Endothelial cell of umbilical vein (primary cell): Measurements from ENCODE around the gene GTPBP3. TPM values are rescaled to one million over a fixed set of nuclear protein-coding genes. Genes with fewer than 3 reads are reported as not detected.

ENCODE experiments used
- BruUV-seq: library from RNA; stranded (reverse); fragments of 400-500 nt; replicated peaks from 2 replicates; lab custom pipeline; 2021; lab: Mats Ljungman, UMichigan
- CTCF ChIA-PET: fragments of 300-600, 350-600 bp; sonication (Branson Sonifier 250); formaldehyde crosslinking; loops from one replicate; lab custom pipeline; 2021; ENCODE audit warnings: antibody characterized with exemption, inconsistent platforms; lab: Charles Lee
- POLR2A ChIA-PET: fragments of 300-600, 350-600 bp; sonication (Branson Sonifier 250); formaldehyde crosslinking; loops from one replicate; lab custom pipeline; 2021; ENCODE audit warnings: antibody characterized with exemption, inconsistent platforms; lab: Charles Lee
- DNase-seq: peaks from one replicate; pipeline ENCODE4 v3.0.0-alpha.2; 2011; ENCODE audit warnings: low read depth, low spot score
- FAIRE-seq: peaks from 2 replicates; lab custom pipeline; 2011; peaks lifted over from hg19 to GRCh38; lab: Jason Lieb, UNC
- H2AFZ ChIP-seq: 2 replicates; pipeline ENCODE4 v1.6.0; 2012; ENCODE audit warnings: low read depth, low read length, control low read depth, inconsistent platforms
- H3K27ac ChIP-seq: 2 replicates; pipeline ENCODE4 v1.5.1; 2011; ENCODE audit warnings: low read depth, mild to moderate bottlenecking, control low read depth, low read length, moderate library complexity; ENCODE audit not compliant: insufficient read depth
- H3K27me3 ChIP-seq, 2 experiments: 2 replicates each; pipeline versions ENCODE4 v1.6.0 to v1.6.1; 2011; ENCODE audit warnings: low read length in 2 of 2, mixed read lengths in 1 of 2; ENCODE audit not compliant: control insufficient read depth in 2 of 2, insufficient read depth in 2 of 2
- H3K36me3 ChIP-seq, 2 experiments: 2 replicates in 1 of 2; 3 replicates in 1 of 2; pipeline ENCODE4 v1.5.1; 2011; ENCODE audit warnings: low read length in 2 of 2, mild to moderate bottlenecking in 1 of 2, moderate library complexity in 1 of 2; ENCODE audit not compliant: control insufficient read depth in 2 of 2, insufficient read depth in 2 of 2; ENCODE audit errors: extremely low read depth in 1 of 2
- H3K4me1 ChIP-seq: 3 replicates; pipeline ENCODE4 v1.5.1; 2011; ENCODE audit warnings: mild to moderate bottlenecking, low read length; ENCODE audit not compliant: control insufficient read depth, insufficient read depth; ENCODE audit errors: extremely low read depth
- H3K4me2 ChIP-seq: 2 replicates; pipeline ENCODE4 v1.6.1; 2011; ENCODE audit warnings: low read length, control low read depth, mixed read lengths; ENCODE audit not compliant: insufficient read depth
- H3K4me3 ChIP-seq, 3 experiments: fragments of 200-600 bp in 1 of 3; sonication (generic), shearing (Covaris generic) in 1 of 3; replicated peaks in 1 of 3; 2 replicates each; pipeline ENCODE4 v1.5.1; 2011 to 2016; ENCODE audit warnings: control low read depth in 3 of 3, low read length in 3 of 3, mild to moderate bottlenecking in 2 of 3, inconsistent platforms in 1 of 3, low read depth in 1 of 3, moderate library complexity in 1 of 3; ENCODE audit not compliant: insufficient read depth in 1 of 3
- H3K79me2 ChIP-seq: 2 replicates; pipeline ENCODE4 v1.6.0; 2012; ENCODE audit warnings: low read length, inconsistent platforms; ENCODE audit not compliant: control insufficient read depth, insufficient read depth
- H3K9ac ChIP-seq: replicated peaks from 2 replicates; pipeline ENCODE3; 2011; ENCODE audit warnings: low read length, control low read depth; ENCODE audit not compliant: insufficient read depth; ENCODE audit errors: extremely low read depth
- H3K9me1 ChIP-seq: replicated peaks from 3 replicates; pipeline ENCODE4 v1.6.0; 2011; ENCODE audit warnings: mild to moderate bottlenecking, low read length; ENCODE audit not compliant: control insufficient read depth, insufficient read depth; ENCODE audit errors: extremely low read depth
- H3K9me3 ChIP-seq: replicated peaks from 2 replicates; pipeline ENCODE4 v1.5.1; 2012; ENCODE audit warnings: low read length, inconsistent platforms; ENCODE audit not compliant: control insufficient read depth, insufficient read depth
- H4K20me1 ChIP-seq: replicated peaks from 2 replicates; pipeline ENCODE3; 2011; ENCODE audit warnings: mild to moderate bottlenecking, low read length; ENCODE audit not compliant: control insufficient read depth, insufficient read depth; ENCODE audit errors: extremely low read depth
- CTCF ChIP-seq, 2 donors: IDR thresholded peaks; 1 replicate in 1 of 2; 2 replicates in 1 of 2; pipeline ENCODE4 v1.5.1; 2011; ENCODE audit warnings: low read length in 2 of 2, mild to moderate bottlenecking in 2 of 2, moderate library complexity in 2 of 2, control low read depth in 1 of 2, inconsistent platforms in 1 of 2, low read depth in 1 of 2; ENCODE audit not compliant: insufficient read depth in 1 of 2; ENCODE audit errors: extremely low read depth in 1 of 2
- FOS ChIP-seq: IDR thresholded peaks from 2 replicates; pipeline ENCODE4 v1.6.1; 2011; ENCODE audit warnings: mild to moderate bottlenecking, low read length, moderate library complexity, borderline replicate concordance; ENCODE audit not compliant: insufficient read depth
- GATA2 ChIP-seq: IDR thresholded peaks from 2 replicates; pipeline ENCODE4 v1.7.0; 2011; ENCODE audit warnings: low read depth, mild to moderate bottlenecking, moderate library complexity, mixed read lengths, low read length; ENCODE audit not compliant: insufficient read length, insufficient read depth
- MAX ChIP-seq: IDR thresholded peaks from 2 replicates; pipeline ENCODE4 v1.6.1; 2011; ENCODE audit not compliant: insufficient read depth, insufficient read length
- MYC ChIP-seq: IDR thresholded peaks from one replicate; pipeline ENCODE4 v1.6.1; 2011; ENCODE audit warnings: mild to moderate bottlenecking, low read depth, low read length
- POLR2AphosphoS5 ChIP-seq: IDR thresholded peaks from 2 replicates; pipeline ENCODE4 v1.6.1; 2012; ENCODE audit warnings: low read depth, mild to moderate bottlenecking, control low read depth, low read length, moderate library complexity; ENCODE audit not compliant: insufficient read depth
- dilution Hi-C: fragments of 300-500 bp; cut with MboI; formaldehyde crosslinking; loops from one replicate; pipeline ENCODE4 v1.15.0; 2019; ENCODE audit warnings: low sequenced_read_pairs; ENCODE audit not compliant: extremely low pct_ligation_motif_present
- intact Hi-C: fragments of 100-400 bp; cut with micrococcal nuclease; formaldehyde crosslinking; loops from one replicate; pipeline ENCODE4 v1.10.0; 2022
- polyA plus RNA-seq, 4 experiments: library from polyadenylated mRNA; depleted of rRNA in 3 of 4; stranded (reverse) in 3 of 4; unstranded in 1 of 4; fragments of >200 nt; gene quantifications; 2 replicates each; pipeline versions ENCODE4 v1.2.1 to v1.2.3, GENCODE V29; 2011 to 2012; ENCODE audit warnings: missing spikeins in 1 of 4
- total RNA-seq: library from RNA; stranded (reverse); gene quantifications from 2 replicates; pipeline ENCODE4 v1.2.3, GENCODE V29; 2021

GTPBP3 gene
- total and polyA plus RNA-seq, 2 donors (not counting 3 experiments of a cell fraction or from before 2014, with no cell fraction given), result 12.7 to 34.7 TPM

GRCh38 chr19:17334414-17335409, 2.6 kb upstream of the GTPBP3 start, which contains the start of gene ANO8:
Gene ANO8, minus strand, starts transcription at chr19:17334855. Its CDS starts 185 bp downstream, at chr19:17334670.
- POLR2A ChIA-PET, result no interaction called here
- intact Hi-C loops, result no loop called here

More at GRCh38 chr19:17334414-17335409, 2.6 kb upstream of the GTPBP3 start, which contains the start of gene ANO8:
- FAIRE-seq (peak; percentile 95), DNase-seq (peak; percentile 96)
- dilution Hi-C loops, result no loop called here
- Histone ChIP-seq H3K4me2 (peak within 1 kb of the TSS; percentile 78), H3K4me1 (peaks cover 14% of the 10 kb centered on the region), H3K36me3 (no peaks in the 10 kb centered on the region), H3K4me3 (peak within 1 kb of the TSS; percentile 30 to 55 (median 46)), H2AFZ (peak within 1 kb of the TSS; percentile 91), H3K79me2 (peaks cover 4% of the 10 kb centered on the region), H3K9me1 (no peaks in the 10 kb centered on the region), H4K20me1 (no peaks in the 10 kb centered on the region), H3K9ac (peak within 1 kb of the TSS; percentile 27), H3K9me3 (no peaks in the 10 kb centered on the region), H3K27ac (no peak within 1 kb of the TSS), H3K27me3 (peaks cover 0 to 10% of the 10 kb centered on the region in 2 experiments)
- no TSS peak for BruUV-seq
- CTCF ChIA-PET, result interaction anchor here (1.0 to 2.6 kb wide), 7 partner anchors 14 to 55 kb away, joined by 3 to 12 read pairs (median 5); partner anchors contain the start of gene MRPL34
- TF ChIP-seq GATA2 (no peak), MAX (no peak), MYC (peak; percentile 41), POLR2AphosphoS5 (peak; percentile 78), FOS (peak; percentile 18), CTCF (IDR thresholded peaks at IDR 0.05; ENCODE audit: extremely low read depth in 1 of 2, insufficient read depth in 1 of 2, low read depth in 1 of 2, low read length in 2 of 2) (no peak)
